GM23248 (cell line): ENCODE data around the gene SIK3. TPM values are rescaled to one million over a fixed set of nuclear protein-coding genes. Genes with fewer than 3 reads are reported as not detected.

Experiments
- DNase-seq: peaks from one replicate; pipeline ENCODE4 v3.0.0-alpha.2; 2015
- H2AFZ ChIP-seq: fragments of 200-600 bp; sonication (generic); 2 replicates; pipeline ENCODE4 v1.6.1; 2016; ENCODE audit warnings: antibody characterized with exemption
- H3F3A ChIP-seq: fragments of 200-600 bp; sonication (generic); 2 replicates; pipeline ENCODE4 v1.6.1; 2016; ENCODE audit warnings: mild to moderate bottlenecking, antibody characterized with exemption, mixed run types; ENCODE audit not compliant: insufficient read depth
- H3K27ac ChIP-seq: fragments of 200-600 bp; sonication (generic); 2 replicates; pipeline ENCODE4 v1.5.1; 2016; ENCODE audit warnings: mild to moderate bottlenecking
- H3K27me3 ChIP-seq: fragments of 200-600 bp; sonication (generic); replicated peaks from 2 replicates; pipeline ENCODE4 v1.6.1; 2016; ENCODE audit warnings: mild to moderate bottlenecking; ENCODE audit not compliant: insufficient read depth
- H3K36me3 ChIP-seq: fragments of 200-600 bp; sonication (generic); 2 replicates; pipeline ENCODE4 v1.6.1; 2016; ENCODE audit warnings: low read depth, mild to moderate bottlenecking
- H3K4me1 ChIP-seq: fragments of 200-600 bp; sonication (generic); 2 replicates; pipeline ENCODE4 v1.6.1; 2016; ENCODE audit warnings: mild to moderate bottlenecking; ENCODE audit not compliant: insufficient read depth
- H3K4me2 ChIP-seq: fragments of 200-600 bp; sonication (generic); one replicate; pipeline ENCODE4 v1.6.1; 2016; ENCODE audit warnings: mild to moderate bottlenecking; ENCODE audit not compliant: unreplicated experiment
- H3K4me3 ChIP-seq: fragments of 200-600 bp; sonication (generic); 2 replicates; pipeline ENCODE4 v1.5.1; 2016; ENCODE audit warnings: mild to moderate bottlenecking
- H3K79me2 ChIP-seq: fragments of 200-600 bp; sonication (generic); 2 replicates; pipeline ENCODE4 v1.6.1; 2016; ENCODE audit warnings: mild to moderate bottlenecking; ENCODE audit not compliant: insufficient read depth
- H3K9ac ChIP-seq: fragments of 200-600 bp; sonication (generic); 2 replicates; pipeline ENCODE4 v1.6.1; 2016; ENCODE audit warnings: mild to moderate bottlenecking
- H3K9me2 ChIP-seq: fragments of 200-600 bp; sonication (generic); 2 replicates; pipeline ENCODE4 v1.6.1; 2016; ENCODE audit warnings: mixed run types, mild to moderate bottlenecking, moderate library complexity; ENCODE audit not compliant: insufficient read depth
- H3K9me3 ChIP-seq: fragments of 200-600 bp; sonication (generic); one replicate; pipeline ENCODE4 v1.6.1; 2017; ENCODE audit warnings: low read depth
- H4K20me1 ChIP-seq: fragments of 200-600 bp; sonication (generic); 2 replicates; pipeline ENCODE4 v1.6.0; 2016; ENCODE audit not compliant: insufficient read depth
- EZH2 ChIP-seq: fragments of 200-600 bp; sonication (generic); IDR thresholded peaks from 2 replicates; pipeline ENCODE4 v1.6.1; 2018; ENCODE audit warnings: antibody characterized with exemption, mild to moderate bottlenecking; ENCODE audit not compliant: insufficient read depth, poor library complexity, severe bottlenecking
- EZH2phosphoT487 ChIP-seq: fragments of 200-600 bp; sonication (generic); IDR thresholded peaks from 2 replicates; pipeline ENCODE4 v1.6.1; 2018; ENCODE audit warnings: antibody characterized with exemption, moderate library complexity, mild to moderate bottlenecking, low read depth; ENCODE audit not compliant: insufficient read depth
- WGBS, 2 experiments: methylation state at CpG; one replicate each; pipeline ENCODE4 v1.1.6; 2015 to 2017; ENCODE audit warnings: low lambda C conversion rate in 2 of 2, low coverage in 1 of 2; ENCODE audit errors: missing lambda C conversion rate in 2 of 2; 5-methylcytosine and 5-hydroxymethylcytosine counted together
- in situ Hi-C: fragments of 300-500 bp; cut with MboI; formaldehyde crosslinking; loops from 2 replicates; pipeline ENCODE4 v1.15.0; 2020
- polyA plus RNA-seq: library from polyadenylated mRNA; unstranded; fragments of >200 nt; fragmentation: Nextera tagmentation; extraction: Ambion mirVana; gene quantifications from 2 replicates; pipeline ENCODE4 v1.2.1, GENCODE V29; 2016
- total RNA-seq: library from RNA; depleted of rRNA; stranded (reverse); fragments of >200 nt; shearing (Covaris generic); gene quantifications from 2 replicates; pipeline ENCODE4 v1.2.3, GENCODE V29; 2014

The SIK3 gene
- total and polyA plus RNA-seq, 2 experiments from 2014 or later, result 4.2 to 15.5 TPM

DNA sequence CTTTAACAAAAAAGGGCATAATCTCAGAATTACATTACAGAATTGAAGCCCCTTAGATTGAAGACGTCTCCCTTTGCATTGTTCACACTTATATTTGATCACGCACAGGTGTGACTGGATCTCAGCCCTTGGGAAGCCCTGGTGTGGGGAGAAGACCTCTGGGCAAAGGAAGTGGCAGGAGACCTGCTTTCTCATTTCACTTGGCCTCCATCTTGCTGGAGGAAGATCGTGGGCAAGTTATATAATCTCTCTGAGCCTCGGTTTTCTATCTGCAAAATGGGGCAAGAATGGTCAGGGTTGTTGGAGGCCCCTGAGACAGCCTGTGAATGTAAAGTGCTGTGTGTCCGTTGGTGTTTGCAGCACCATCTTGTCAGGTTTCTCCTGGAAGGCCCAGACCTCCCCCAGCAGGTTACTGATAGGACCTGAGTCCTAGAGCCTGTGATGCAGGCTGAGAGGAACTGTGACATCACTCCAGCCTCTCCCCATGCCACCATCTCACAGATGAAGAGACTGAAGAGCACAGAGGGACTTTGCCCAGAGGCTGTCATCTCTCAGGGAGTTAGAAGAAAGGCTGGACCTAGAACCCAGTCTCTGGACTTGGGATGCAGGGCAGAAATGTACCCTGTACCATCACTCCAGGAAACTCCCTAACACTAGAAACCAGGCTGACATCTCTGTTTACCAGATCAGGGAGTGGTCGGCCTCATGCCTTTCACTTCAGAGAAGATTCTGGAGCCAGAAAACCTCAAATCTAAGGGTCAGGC, 259.7 kb downstream of the SIK3 start:
- Histone ChIP-seq H3K36me3 (peaks cover under 1% of the 10 kb centered on the region; the same call in 1 of the 2 replicates), H3K4me3 (no peak overlapping the region), H3K79me2 (no peaks in the 10 kb centered on the region), H3K9me2 (no peaks in the 10 kb centered on the region), H3K4me1 (peaks cover 5% of the 10 kb centered on the region; the same call in 1 of the 2 replicates), H3K9me3 (no peaks in the 10 kb centered on the region), H4K20me1 (no peaks in the 10 kb centered on the region), H2AFZ (no peak overlapping the region), H3F3A (0 out of 2 replicates have a peak, but pooled peaks cover 10% of the 10 kb centered on the region), H3K27ac (no peak overlapping the region), H3K27me3 (no peaks in the 10 kb centered on the region), H3K9ac (no peak overlapping the region), H3K4me2 (no peak overlapping the region)
- 82 to 84% methylated on average over 6 of the region's 6 CpGs for WGBS, 2 experiments
- in situ Hi-C loops, result no loop called here
- no peak for DNase-seq
- no peak for TF ChIP-seq EZH2
- no peak for TF ChIP-seq EZH2phosphoT487

DNA sequence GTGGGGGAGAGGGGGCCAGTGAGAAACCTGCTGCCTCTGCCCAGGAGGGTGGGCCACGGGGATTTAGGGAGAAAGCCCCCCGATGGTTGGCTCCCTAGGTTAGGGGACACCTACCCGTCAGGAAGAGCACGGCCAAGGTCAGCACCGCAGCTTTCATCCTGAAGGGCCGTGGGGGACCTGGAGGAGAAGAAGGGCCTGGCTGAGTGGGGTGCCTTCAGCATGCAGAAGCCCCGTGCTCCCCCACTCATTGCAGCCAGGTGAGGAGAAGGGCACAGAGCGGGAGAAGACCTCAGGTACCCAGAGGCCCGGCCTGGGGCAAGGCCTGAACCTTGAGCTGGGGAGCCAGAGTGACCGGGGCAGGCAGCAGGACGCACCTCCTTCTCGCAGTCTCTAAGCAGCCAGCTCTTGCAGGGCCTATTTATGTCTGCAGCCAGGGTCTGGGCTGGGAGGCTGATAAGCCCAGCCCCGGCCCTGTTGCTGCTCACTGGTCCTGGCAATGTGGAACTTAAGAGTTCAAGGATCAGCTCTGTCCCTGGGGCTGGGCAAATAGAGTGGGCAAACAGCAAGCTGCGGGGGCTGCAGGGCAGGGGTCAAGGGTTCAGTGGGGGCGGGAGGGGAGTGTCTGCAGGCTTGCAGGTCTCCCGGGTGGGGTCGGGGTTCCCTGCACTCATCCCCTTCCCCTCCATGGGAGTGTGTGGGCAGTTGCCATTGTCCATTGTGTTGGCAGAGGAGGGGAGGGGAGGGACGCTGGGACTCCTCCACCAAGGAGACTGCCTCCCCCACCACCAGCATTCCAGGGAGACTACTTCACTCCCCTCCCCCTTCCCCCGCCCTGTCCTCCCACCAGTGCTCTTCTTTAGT, 260.8 kb downstream of the SIK3 start, which contains the start of gene APOA1:
Gene APOA1, minus strand, starts transcription at position 392 of the 861 bp plus-strand sequence. Its CDS starts 235 bp downstream, at position 157.
- H3K9me2 ChIP-seq, result no peaks in the 10 kb centered on the region
- TF ChIP-seq EZH2phosphoT487, result no peak
- no peak for TF ChIP-seq EZH2
- in situ Hi-C loops, result no loop called here
- no peaks in the 10 kb centered on the region for H3K9me3 ChIP-seq
- no peak within 1 kb of the TSS for H3K9ac ChIP-seq
- no peak within 1 kb of the TSS for H3K4me2 ChIP-seq
- H2AFZ ChIP-seq, result no peak within 1 kb of the TSS
- no peaks in the 10 kb centered on the region for H3K27me3 ChIP-seq
- 0 out of 2 replicates have a peak, but pooled peaks cover 10% of the 10 kb centered on the region for H3F3A ChIP-seq
- no peaks in the 10 kb centered on the region for H3K36me3 ChIP-seq
- no peak within 1 kb of the TSS for H3K4me3 ChIP-seq
- peaks cover 5% of the 10 kb centered on the region; the same call in 1 of the 2 replicates for H3K4me1 ChIP-seq
- WGBS, 2 experiments, result 88 to 91% methylated on average over 15 to 19 of the region's 19 CpGs
- no peaks in the 10 kb centered on the region for H4K20me1 ChIP-seq
- no peaks in the 10 kb centered on the region for H3K79me2 ChIP-seq
- DNase-seq, result no peak
- H3K27ac ChIP-seq, result no peak within 1 kb of the TSS

DNA sequence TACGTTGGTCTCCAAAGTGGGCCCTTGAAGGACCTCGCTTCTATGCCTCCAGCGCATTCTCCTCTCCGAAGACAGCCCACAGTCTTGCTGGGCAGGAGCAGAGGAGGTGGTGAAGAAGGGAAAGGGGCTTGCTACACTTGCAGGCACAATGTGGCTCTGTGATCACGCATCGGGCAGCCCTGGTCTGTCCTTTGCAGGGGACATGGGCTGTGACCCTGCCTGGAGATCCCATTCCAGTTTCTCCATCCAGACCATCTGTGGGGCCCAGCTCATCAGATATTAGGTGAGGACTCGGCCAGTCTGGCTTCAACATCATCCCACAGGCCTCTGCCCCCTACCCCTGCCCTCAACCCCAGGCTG, 261.6 kb downstream of the SIK3 start:
- no peak overlapping the region for H3K4me3 ChIP-seq
- no peak overlapping the region for H3K9ac ChIP-seq
- no peaks in the 10 kb centered on the region for H3K79me2 ChIP-seq
- WGBS, 2 experiments, result 93 to 96% methylated on average over 6 to 7 of the region's 7 CpGs
- no peaks in the 10 kb centered on the region for H3K9me3 ChIP-seq
- H3K27ac ChIP-seq, result no peak overlapping the region
- H3K27me3 ChIP-seq, result no peaks in the 10 kb centered on the region
- H3F3A ChIP-seq, result 0 out of 2 replicates have a peak, but pooled peaks cover 10% of the 10 kb centered on the region
- no peaks in the 10 kb centered on the region for H4K20me1 ChIP-seq
- no peak overlapping the region for H2AFZ ChIP-seq
- peaks cover 5% of the 10 kb centered on the region; the same call in 1 of the 2 replicates for H3K4me1 ChIP-seq
- H3K9me2 ChIP-seq, result no peaks in the 10 kb centered on the region
- no peak for DNase-seq
- H3K36me3 ChIP-seq, result no peaks in the 10 kb centered on the region
- in situ Hi-C loops, result no loop called here
- no peak overlapping the region for H3K4me2 ChIP-seq
- no peak for TF ChIP-seq EZH2
- no peak for TF ChIP-seq EZH2phosphoT487

DNA sequence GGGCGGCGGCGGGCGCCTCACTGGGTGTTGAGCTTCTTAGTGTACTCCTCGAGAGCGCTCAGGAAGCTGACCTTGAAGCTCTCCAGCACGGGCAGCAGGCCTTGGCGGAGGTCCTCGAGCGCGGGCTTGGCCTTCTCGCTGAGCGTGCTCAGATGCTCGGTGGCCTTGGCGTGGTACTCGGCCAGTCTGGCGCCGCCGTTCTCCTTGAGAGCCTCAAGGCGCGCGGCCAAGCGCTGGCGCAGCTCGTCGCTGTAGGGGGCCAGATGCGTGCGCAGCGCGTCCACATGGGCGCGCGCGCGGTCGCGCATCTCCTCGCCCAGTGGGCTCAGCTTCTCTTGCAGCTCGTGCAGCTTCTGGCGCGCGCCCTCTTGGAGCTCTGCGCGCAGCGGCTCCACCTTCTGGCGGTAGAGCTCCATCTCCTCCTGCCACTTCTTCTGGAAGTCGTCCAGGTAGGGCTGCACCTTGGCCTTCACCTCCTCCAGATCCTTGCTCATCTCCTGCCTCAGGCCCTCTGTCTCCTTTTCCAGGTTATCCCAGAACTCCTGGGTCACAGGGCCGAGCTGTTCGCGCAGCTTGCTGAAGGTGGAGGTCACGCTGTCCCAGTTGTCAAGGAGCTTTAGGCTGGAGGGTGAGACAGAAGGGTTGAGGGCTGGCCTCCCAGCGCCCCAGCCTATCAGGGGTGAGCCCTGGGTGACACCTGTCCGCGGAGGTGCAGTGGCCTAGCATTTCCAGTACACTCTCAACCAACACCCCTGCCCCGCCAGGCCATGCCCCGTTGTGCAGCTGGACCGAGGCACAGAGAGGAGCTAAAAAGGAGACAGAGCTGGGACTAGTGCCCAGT, 262.2 kb downstream of the SIK3 start:
- H2AFZ ChIP-seq, result peak overlapping the region; percentile 78
- in situ Hi-C loops, result no loop called here
- H4K20me1 ChIP-seq, result no peaks in the 10 kb centered on the region
- DNase-seq, result peak; percentile 98
- 18 to 20% methylated on average over 46 to 52 of the region's 57 CpGs for WGBS, 2 experiments
- H3K36me3 ChIP-seq, result no peaks in the 10 kb centered on the region
- H3K79me2 ChIP-seq, result no peaks in the 10 kb centered on the region
- peak overlapping the region; percentile 59 for H3K4me2 ChIP-seq
- no peaks in the 10 kb centered on the region for H3K9me2 ChIP-seq
- peaks cover 5% of the 10 kb centered on the region; the same call in 1 of the 2 replicates for H3K4me1 ChIP-seq
- H3K9me3 ChIP-seq, result no peaks in the 10 kb centered on the region
- H3K27me3 ChIP-seq, result no peaks in the 10 kb centered on the region
- peak overlapping the region; percentile 60 for H3K27ac ChIP-seq
- peak overlapping the region; percentile 68 for H3K9ac ChIP-seq
- TF ChIP-seq EZH2phosphoT487 (no peak), EZH2 (no peak)
- H3F3A ChIP-seq, result 0 out of 2 replicates have a peak, but pooled peaks cover 10% of the 10 kb centered on the region
- peak overlapping the region; percentile 46 for H3K4me3 ChIP-seq
